PC-3 (cell line): Measurements from ENCODE around the gene ADAT3. TPM values are rescaled to one million over a fixed set of nuclear protein-coding genes. Genes with fewer than 3 reads are reported as not detected.

Source experiments
- ATAC-seq: fragments of 200-7000 bp; cut with Tn5 transposase; 2 replicates; pipeline ENCODE4 v1.9.1; 2020; ENCODE audit warnings: mild to moderate bottlenecking, moderate library complexity
- Bru-seq: library from RNA; stranded (reverse); fragments of 400-500 nt; gene quantifications from one replicate; lab custom pipeline; 2021; lab: Mats Ljungman, UMichigan
- BruChase-seq, 2 experiments: library from RNA; stranded (reverse); fragments of 400-500 nt; gene quantifications; one replicate each; lab custom pipeline; 2021; lab: Mats Ljungman, UMichigan
- BruUV-seq: library from RNA; stranded (reverse); fragments of 400-500 nt; replicated peaks from 2 replicates; lab custom pipeline; 2021; lab: Mats Ljungman, UMichigan
- CTCF ChIA-PET: fragments of 300-600 bp; sonication (Branson Sonifier 250); formaldehyde crosslinking; loops from one replicate; lab custom pipeline; 2022; ENCODE audit warnings: antibody characterized with exemption; lab: Charles Lee
- POLR2A ChIA-PET: fragments of 300-600 bp; sonication (Branson Sonifier 250); formaldehyde crosslinking; loops from one replicate; lab custom pipeline; 2022; ENCODE audit warnings: antibody characterized with exemption; ENCODE audit not compliant: unreplicated experiment; lab: Charles Lee
- DNase-seq: peaks from one replicate; pipeline ENCODE4 v3.0.0-alpha.2; 2015
- H2AFZ ChIP-seq: fragments of 300-600 bp; sonication (generic); 2 replicates; pipeline ENCODE4 v1.6.0; 2016; ENCODE audit warnings: antibody characterized with exemption, low read length
- H3F3A ChIP-seq: fragments of 300-600 bp; sonication (generic); one replicate; pipeline ENCODE4 v1.6.0; 2017; ENCODE audit warnings: antibody characterized with exemption, low read length, control low read depth, mild to moderate bottlenecking; ENCODE audit not compliant: unreplicated experiment
- H3K27ac ChIP-seq: fragments of 300-600 bp; sonication (generic); 2 replicates; pipeline ENCODE4 v1.5.1; 2016; ENCODE audit warnings: mild to moderate bottlenecking, low read length
- H3K27me3 ChIP-seq: fragments of 300-600 bp; sonication (generic); 2 replicates; pipeline ENCODE4 v1.6.1; 2016; ENCODE audit warnings: low read length, mixed read lengths
- H3K36me3 ChIP-seq: fragments of 300-600 bp; sonication (generic); 2 replicates; pipeline ENCODE4 v1.6.1; 2016; ENCODE audit warnings: low read depth, mixed run types, low read length, mixed read lengths
- H3K4me1 ChIP-seq: fragments of 300-600 bp; sonication (generic); 2 replicates; pipeline ENCODE4 v1.5.1; 2016; ENCODE audit warnings: low read length; ENCODE audit not compliant: insufficient read depth
- H3K4me2 ChIP-seq: fragments of 300-600 bp; sonication (generic); 2 replicates; pipeline ENCODE4 v1.6.0; 2016; ENCODE audit warnings: low read length
- H3K4me3 ChIP-seq: fragments of 300-600 bp; sonication (generic); 2 replicates; pipeline ENCODE4 v1.5.1; 2016; ENCODE audit warnings: mild to moderate bottlenecking, low read length, mixed read lengths
- H3K79me2 ChIP-seq: fragments of 300-600 bp; sonication (generic); 2 replicates; pipeline ENCODE4 v1.6.1; 2017; ENCODE audit warnings: low read length, mixed read lengths
- H3K9ac ChIP-seq: fragments of 300-600 bp; sonication (generic); 2 replicates; pipeline ENCODE4 v1.6.0; 2016; ENCODE audit warnings: mild to moderate bottlenecking, low read length
- H3K9me2 ChIP-seq: fragments of 300-600 bp; sonication (generic); replicated peaks from 2 replicates; pipeline ENCODE4 v1.6.1; 2016; ENCODE audit warnings: mixed run types, low read length, mixed read lengths
- H3K9me3 ChIP-seq: fragments of 300-600 bp; sonication (generic); 2 replicates; pipeline ENCODE4 v1.6.1; 2016; ENCODE audit warnings: low read length, mixed read lengths
- H4K20me1 ChIP-seq: fragments of 300-600 bp; sonication (generic); 2 replicates; pipeline ENCODE4 v1.6.1; 2016; ENCODE audit warnings: low read length, mixed read lengths
- CTCF ChIP-seq: fragments of 300-600 bp; sonication (generic); conservative IDR thresholded peaks from 2 replicates; pipeline ENCODE4 v1.5.1; 2017; ENCODE audit warnings: antibody characterized with exemption, low read depth, mild to moderate bottlenecking, low read length
- EZH2 ChIP-seq: fragments of 300-600 bp; sonication (generic); IDR thresholded peaks from one replicate; pipeline ENCODE4 v1.6.1; 2017; ENCODE audit warnings: antibody characterized with exemption, mild to moderate bottlenecking, low read length; ENCODE audit not compliant: unreplicated experiment
- EZH2phosphoT487 ChIP-seq: fragments of 300-600 bp; sonication (generic); IDR thresholded peaks from 2 replicates; pipeline ENCODE4 v1.6.1; 2018; ENCODE audit warnings: mild to moderate bottlenecking, antibody characterized with exemption, low read length, borderline replicate concordance
- intact Hi-C: fragments of 100-400 bp; cut with micrococcal nuclease; formaldehyde crosslinking; loops from 2 replicates; pipeline ENCODE4 v1.9.0; 2023
- long read RNA-seq: library from polyadenylated mRNA; unstranded; transcript quantifications from one replicate; pipeline ENCODE4 v2.0.0, GENCODE V29; 2021; ENCODE audit not compliant: unreplicated experiment
- total RNA-seq: library from RNA; depleted of rRNA; stranded (reverse); fragments of >200 nt; gene quantifications from 2 replicates; pipeline ENCODE4 v1.2.3, GENCODE V29; 2014; rRNA removed

The ADAT3 gene
- total RNA-seq (8.4 and 10.3 TPM in 2 replicates), Bru-seq, nascent RNA (percentile 55 among the genes with signal in this experiment), BruChase-seq, experiment 1, labeled RNA remaining after a 6-hour chase (percentile 58 among the genes with signal in this experiment), BruChase-seq, experiment 2, labeled RNA remaining after a 2-hour chase (percentile 77 among the genes with signal in this experiment)
- long read RNA-seq, partial matches to known transcripts: 5 of 14 reads
- long read RNA-seq, other reads (novel, unspliced or antisense): 7 of 14 reads

GRCh38 chr19:1905110-1905862 lies at the start of gene ADAT3, which contains the start of gene SCAMP4:
Gene ADAT3 (plus strand): TSS chr19:1905399. CDS start chr19:1912048, 6,649 bp downstream.
Gene SCAMP4 (plus strand): TSS chr19:1905399. CDS start chr19:1915020, 9,621 bp downstream.
- ChIA-PET POLR2A (interaction anchor here (0.6 kb wide), 1 partner anchor 183 kb away, joined by 4 read pairs; no protein-coding TSS in a partner anchor), CTCF (no interaction called here)
- H4K20me1 ChIP-seq: no peaks in the 10 kb centered on the region
- peak within 1 kb of the TSS; percentile 85 for H3K9ac ChIP-seq
- H3K4me3 ChIP-seq: peak within 1 kb of the TSS; percentile 70
- H3F3A ChIP-seq: peaks cover 3% of the 10 kb centered on the region
- peaks cover 25% of the 10 kb centered on the region for H3K4me1 ChIP-seq
- H3K4me2 ChIP-seq: peak within 1 kb of the TSS; percentile 85
- H3K9me3 ChIP-seq: no peaks in the 10 kb centered on the region
- ATAC-seq: peak; percentile 79
- DNase-seq: peak; percentile 95
- no peaks in the 10 kb centered on the region for H3K27me3 ChIP-seq
- no TSS peak for BruUV-seq
- no peaks in the 10 kb centered on the region for H3K36me3 ChIP-seq
- peak within 1 kb of the TSS; percentile 60 for H2AFZ ChIP-seq
- peak within 1 kb of the TSS; percentile 85 for H3K27ac ChIP-seq
- H3K9me2 ChIP-seq: no peaks in the 10 kb centered on the region
- TF ChIP-seq CTCF (no peak), EZH2 (no peak), EZH2phosphoT487 (no peak)
- H3K79me2 ChIP-seq: peaks cover 43% of the 10 kb centered on the region
- intact Hi-C loops: loop anchor here (1.0 kb wide), 1 partner anchor 20 kb away; the partner anchor contains the start of gene ABHD17A

GRCh38 chr19:1855828-1856255 lies 49.4 kb upstream of the ADAT3 start:
- ATAC-seq (no peak), DNase-seq (no peak)
- Histone ChIP-seq H3K79me2 (peaks cover 67% of the 10 kb centered on the region), H3K4me2 (no peak overlapping the region), H3K36me3 (no peaks in the 10 kb centered on the region), H3K27me3 (no peaks in the 10 kb centered on the region), H3F3A (no peaks in the 10 kb centered on the region), H3K4me1 (peaks cover 15% of the 10 kb centered on the region; the same call in 1 of the 2 replicates), H3K9me2 (no peaks in the 10 kb centered on the region), H3K9me3 (no peaks in the 10 kb centered on the region), H2AFZ (no peak overlapping the region), H3K4me3 (no peak overlapping the region), H3K9ac (no peak overlapping the region), H4K20me1 (peaks cover 15% of the 10 kb centered on the region), H3K27ac (no peak overlapping the region)
- intact Hi-C loops: no loop called here
- no peak for TF ChIP-seq EZH2
- TF ChIP-seq CTCF: no peak
- no peak for TF ChIP-seq EZH2phosphoT487
- BruUV-seq: no TSS peak
- ChIA-PET CTCF (no interaction called here), POLR2A (no interaction called here)
